Stimulated activated CD4-positive, alpha-beta T cell treated with anti-CD3 and anti-CD28 coated beads, TNF-alpha, amount 100 ng/mL, for 48 hours (primary cell): ENCODE measurements around the gene LYZL2.
"Not testable (repeated sequence)": the region's sequence is repeated elsewhere in the genome, so short reads cannot be mapped to it uniquely, and the experiment has no call there.

Source experiments
- DNase-seq, 3 donors: peaks; one replicate each; pipeline ENCODE4 v3.0.0-alpha.2; 2020; ENCODE audit warnings: low read depth in 3 of 3

Gene LYZL2

DNA sequence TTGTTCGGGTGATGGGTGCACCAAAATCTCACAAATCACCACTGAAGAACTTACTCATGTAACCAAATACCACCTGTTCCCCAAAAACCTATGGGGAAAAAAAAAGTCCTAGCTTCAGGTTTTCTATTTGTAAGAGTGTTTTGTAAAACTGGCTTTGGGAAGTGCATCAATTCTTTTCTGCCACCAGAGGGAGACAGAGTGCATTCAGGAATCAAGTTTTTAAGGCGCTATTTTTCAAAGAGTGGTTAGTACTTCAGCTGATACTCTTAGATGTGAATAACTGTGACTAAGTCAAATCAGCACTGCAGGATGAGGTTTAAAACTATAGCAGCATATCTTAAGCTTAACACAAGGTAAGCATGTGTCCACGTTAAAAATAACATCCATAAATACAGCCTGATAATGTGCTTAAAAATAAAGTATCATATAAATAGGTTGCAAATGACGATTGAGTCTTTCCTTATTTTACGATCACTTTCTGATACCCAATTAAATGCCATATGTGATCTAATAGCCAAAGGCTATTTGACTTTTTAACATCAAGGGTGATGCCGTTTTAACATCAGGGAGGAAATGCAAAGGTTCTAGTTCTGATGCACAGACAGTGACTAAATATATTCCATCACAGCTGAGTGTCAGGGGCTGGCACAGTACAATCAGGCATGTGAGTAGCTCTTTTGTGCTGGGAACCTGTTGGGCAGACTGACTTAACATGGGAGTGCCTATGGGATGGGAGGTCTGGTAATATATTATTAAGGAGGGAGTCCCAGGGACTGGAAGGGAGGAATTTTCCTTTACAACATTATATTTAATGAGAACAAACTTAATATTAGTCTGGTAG, 10.6 kb upstream of the LYZL2 start:
- no peak for DNase-seq

DNA sequence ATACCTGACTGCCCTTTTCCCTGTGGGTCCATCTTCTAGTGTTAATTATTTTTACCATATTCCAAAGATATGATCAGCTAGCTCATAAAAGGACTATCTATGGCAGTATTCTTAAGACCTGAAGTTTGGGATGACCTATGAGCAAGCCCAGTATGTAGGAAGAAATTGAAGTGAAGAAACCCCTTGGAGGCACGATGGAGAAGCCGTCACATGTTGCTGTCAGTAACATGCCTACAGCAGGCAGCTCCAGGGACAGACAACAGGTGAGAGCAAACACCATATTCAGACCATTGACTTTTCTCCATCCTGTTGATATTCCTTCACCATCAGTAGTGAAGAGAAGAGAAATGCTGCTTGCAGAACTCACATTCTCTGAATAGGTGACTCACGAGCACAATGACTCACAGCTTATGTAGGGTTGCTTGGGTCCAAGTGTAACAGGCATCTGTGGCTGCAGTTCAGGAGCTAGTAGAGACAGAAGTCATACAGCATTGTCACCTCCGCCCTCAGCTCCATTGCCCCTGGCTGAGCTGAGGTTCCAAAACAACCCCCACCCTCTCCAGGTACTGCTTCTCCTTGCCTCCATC, 8.4 kb upstream of the LYZL2 start:
- no peak for DNase-seq

DNA sequence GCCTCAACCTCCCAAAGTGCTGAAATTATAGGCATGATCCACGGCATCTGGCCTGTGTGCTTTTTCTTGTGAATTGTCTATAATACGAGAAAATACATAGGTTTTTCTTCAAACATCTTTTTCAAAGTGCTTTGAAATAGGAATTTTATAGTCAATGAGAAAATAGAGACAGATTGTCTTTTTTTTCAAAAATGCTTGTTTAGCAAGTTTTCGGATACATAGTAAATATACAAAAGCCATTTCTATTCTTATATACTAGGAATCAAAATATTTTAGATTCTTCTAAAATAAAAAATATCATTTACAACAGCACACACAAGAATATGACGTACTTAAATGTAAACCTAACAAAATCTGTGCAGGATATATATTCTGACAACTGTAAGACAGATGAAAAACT, 1.6 kb upstream of the LYZL2 start:
- no peak for DNase-seq

DNA sequence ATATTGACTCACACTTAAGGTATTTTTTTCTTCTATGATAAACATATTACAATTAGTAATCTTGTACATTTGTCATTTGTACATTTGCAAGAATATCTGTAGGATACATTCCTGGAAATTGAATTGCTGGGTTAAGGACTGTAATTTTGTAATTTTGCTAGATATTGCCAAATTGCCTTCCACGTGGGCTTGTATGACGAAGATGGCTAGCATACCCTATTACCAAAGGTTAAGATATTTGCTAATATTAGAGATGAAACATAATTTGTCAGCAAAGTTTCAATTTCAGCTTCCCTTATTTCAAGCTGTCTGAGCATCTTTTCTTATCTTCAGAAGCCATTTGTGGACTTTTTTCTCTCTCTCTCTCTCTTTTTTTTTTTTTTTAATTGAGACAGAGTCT, 1.0 kb upstream of the LYZL2 start:
- no peak for DNase-seq

DNA sequence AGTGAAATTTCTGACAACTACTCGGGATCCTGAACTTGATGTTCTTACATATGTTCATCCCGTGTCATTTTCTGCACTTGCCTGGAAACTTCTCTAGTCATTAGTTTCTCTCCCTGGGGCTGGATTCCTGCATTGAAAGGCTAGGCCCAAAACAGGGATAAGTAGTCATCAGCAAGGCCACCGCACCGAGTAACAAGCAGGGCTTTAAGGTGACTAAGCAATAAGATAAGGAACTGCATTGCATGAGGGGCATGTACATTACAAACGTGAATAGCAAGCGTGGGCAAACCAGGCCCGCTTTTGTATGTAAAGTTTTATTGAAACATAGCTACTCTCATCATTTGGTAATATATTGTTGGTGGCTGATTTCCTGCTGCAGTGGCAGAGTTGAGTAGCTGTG, 977 bp downstream of the LYZL2 start:
- not testable (repeated sequence) for DNase-seq

DNA sequence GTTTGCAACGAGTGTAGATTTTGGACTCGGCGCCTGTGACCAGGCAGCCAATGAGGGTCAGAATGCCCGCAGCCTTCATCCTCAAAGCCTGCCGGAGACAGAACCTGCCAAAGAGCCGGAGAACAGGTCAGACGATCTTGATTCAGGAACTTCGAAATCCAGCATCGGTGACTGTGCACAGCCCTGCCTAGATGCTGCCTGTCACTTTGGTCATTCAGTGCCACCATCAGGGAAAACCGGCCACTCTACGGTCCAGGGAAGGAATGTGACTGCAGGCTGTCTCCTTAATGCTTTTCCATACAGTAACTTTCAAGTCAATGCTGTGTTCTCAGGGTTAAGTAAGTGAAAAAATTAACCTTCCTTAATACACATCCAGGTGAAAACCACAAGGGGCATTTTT, 2.7 kb downstream of the LYZL2 start:
- not testable (repeated sequence) for DNase-seq

DNA sequence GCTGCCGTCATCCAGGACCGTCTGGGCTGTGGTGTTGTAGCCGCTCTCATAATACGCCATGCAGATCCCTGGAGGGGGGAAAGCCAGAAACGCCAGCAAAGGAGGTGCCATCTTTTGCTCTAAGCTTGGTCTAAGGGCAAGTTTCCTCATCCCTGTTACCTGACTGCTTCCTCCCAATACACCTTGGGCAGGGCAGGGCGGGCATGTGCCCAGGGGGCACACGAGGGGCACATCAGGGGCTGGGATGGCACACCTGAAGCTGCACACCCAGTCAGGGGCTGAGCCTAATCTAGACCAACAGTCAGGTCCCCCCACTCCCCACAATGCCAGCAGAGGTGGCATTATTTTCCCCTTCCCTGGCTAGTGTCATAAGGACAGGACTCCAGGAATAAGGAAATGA, 3.4 kb downstream of the LYZL2 start:
- DNase-seq: not testable (repeated sequence)

DNA sequence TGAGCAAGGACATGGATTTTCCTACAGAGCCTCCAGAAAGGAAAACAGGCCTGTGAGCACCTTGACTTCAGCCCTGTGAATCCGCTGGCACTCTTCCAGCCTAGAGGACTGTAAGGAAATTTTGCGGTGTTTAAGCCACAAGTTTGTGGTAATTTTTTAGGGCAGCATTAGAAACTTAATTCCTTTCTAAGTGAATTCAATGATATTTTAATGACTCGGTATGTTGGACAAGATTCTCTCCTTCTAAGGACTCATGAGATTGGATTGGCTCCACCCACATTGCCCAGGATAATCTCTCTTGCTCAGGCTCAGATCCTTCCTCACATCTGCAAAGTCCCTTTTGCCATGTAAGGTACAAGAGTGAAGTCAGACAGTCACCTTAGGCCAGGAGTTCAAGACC, 4.5 kb downstream of the LYZL2 start:
- no peak for DNase-seq

DNA sequence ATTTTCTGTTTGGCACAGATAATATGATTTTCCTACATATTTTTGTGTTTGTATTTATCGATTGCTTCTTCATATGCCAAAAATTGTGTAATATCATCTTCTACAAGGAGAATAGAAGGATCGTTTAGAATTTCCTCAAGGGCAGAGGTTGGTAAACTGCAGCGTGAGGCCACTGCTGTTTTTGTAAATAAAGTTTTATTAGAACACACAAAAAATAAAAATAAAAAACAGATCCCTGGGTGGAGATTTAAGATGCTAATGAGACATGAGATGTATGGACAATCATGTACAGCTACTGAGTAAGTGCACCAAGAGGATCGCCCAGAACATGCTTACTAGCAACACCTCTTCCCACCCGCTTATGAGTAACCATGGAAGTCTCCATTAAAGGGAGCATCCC, 9.6 kb downstream of the LYZL2 start:
- no peak for DNase-seq

DNA sequence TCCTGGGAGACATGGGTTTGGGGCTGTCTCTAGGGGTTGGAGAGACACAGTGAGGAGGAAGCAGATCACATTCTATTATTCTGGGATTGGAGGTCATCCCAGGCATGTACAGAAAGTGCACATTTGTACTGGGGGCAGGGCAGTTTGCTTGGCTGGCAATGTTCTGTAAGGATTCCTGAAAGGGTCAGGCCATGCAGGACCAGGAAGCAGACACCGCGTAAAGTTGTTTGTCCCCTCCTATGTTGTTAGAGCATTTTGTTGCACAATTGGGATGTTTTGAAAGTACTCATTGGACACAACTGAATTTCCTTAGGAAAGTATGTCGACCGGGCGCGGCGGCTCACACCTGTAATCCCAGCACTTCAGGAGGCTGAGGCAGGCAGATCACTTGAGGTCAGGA, 12.5 kb downstream of the LYZL2 start:
- DNase-seq: no peak

DNA sequence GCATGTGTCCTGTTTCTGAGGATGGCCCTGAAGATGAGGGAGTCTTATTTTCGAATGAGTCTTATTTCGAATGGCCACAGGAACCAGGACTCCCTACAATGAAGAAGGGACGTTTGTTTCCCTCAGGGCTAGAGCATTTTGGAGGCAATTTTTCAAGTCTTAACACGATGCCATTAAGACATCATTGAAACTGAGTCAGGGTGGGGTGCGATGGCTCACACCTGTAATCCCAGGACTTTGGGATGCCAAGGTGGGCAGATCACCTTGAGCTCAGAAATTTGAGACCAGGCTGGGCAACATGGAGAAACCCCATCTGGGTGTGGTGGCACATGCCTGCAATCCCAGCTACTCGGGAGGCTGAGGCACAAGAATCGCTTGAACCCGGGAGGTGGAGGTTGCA, 18.5 kb downstream of the LYZL2 start:
- DNase-seq: not testable (repeated sequence)

DNA sequence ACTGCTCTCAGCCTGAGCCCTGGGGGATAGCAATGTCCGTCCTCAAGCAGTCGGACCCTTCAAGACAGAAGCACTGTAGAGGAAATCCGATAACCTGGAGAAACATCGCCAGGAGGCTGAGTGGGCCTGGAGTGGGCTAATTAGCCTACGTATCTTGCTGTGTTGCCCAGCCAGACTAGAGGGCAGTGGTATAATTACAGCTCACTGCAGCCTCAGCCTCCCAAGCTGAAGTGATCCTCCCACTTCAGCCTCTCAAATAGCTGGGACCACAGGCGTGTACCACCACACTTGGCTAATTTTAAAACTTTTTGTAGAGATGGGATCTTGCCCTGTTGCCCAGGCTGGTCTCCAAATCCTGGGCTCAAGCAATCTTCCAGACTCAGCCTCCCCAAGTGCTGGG, 21.7 kb downstream of the LYZL2 start:
- DNase-seq: no peak

DNA sequence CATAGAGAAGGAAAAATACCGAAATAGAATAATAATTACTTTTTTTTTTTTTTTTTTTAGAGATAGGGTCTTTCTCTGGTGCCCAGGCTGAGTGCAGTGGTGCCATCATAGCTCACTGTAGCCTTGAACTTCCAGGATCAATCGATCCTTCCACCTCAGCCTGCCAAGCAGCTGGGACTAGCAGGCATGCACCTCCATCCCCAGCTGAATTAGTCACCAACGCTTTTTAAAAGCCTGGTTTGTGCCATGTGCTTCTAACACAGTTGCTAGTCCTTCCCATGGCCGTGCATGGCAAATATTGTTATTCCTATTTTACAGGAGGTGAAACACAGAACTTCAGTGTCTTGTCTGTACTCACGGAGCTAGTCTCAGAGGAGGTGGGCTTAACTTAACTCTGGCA, 23.2 kb downstream of the LYZL2 start:
- DNase-seq: no peak

DNA sequence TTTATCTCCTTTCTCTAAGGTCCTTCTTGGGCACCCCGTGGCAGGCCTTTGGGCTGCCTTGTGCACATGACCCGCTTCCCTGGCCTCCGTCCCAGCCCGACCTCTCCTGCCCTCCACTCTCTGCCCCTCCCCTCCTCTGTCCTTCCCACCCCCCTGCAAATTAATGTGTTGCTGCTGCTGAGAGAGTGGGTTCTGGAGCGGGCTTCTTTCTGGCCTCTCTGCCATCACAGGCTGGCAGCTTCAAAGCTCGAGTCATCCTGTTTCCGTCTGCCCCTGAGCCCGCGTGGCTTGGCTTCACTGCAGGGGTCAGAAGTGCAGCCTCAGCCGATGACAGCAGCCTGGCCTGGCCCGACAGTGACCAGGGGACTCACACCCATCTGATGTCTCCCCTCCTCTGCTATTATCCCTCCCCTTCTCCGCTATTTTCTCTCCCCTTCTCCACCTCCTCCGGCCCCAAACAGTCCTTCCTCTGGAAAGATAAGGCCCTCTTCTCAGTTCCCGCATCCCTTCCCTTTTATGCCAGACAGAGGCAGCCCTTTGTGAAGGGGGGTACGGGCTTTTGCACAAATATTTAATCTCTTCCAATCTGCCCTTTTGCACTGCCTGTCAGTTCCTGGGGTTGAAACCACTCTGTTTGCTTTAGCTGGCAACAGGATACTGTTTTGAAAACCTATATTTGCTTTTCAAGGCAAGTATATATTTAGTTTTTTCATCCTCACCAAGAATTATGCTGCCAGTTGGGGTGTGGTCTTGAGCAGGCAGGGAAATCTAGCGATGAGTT, 24.0 kb downstream of the LYZL2 start:
- DNase-seq: not testable (repeated sequence)

DNA sequence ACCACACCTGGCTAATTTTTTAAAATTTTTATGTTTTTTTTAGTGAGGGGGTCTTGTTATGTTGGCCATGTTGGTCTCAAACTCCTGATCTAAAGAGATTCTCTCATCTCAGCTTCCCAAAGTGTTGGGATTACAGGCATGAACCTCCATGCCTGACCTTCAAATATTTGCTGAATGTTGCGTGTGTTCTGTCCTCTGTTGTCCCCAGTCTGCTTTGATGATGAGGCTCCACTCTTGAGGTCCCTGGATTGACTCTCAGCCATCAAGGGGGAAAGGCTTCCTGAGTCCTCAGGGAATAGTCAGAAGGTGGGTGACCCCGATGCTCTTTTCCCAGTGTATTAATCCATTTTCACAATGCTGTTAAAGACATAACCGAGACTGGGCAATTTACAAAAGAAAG, 26.0 kb downstream of the LYZL2 start:
- no peak for DNase-seq

DNA sequence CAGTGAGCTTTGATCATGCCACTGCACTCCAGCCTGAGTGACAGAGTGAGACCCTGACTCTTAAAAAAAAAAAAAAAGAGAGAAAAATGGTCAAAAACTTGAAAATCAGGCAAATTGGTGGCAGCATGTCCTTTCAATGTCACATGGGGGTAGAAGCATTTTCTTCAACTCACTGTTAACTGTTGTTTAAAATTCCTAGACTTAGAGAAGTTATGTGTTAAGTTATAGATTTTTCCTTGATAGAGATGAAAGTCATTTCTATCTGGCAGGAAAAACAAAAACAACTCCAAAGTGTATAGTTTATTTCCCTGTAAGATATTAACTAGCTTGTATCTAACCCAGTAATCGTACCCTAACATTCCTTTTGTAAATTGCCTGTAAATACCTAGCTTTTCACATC, 26.8 kb downstream of the LYZL2 start:
- DNase-seq: no peak

DNA sequence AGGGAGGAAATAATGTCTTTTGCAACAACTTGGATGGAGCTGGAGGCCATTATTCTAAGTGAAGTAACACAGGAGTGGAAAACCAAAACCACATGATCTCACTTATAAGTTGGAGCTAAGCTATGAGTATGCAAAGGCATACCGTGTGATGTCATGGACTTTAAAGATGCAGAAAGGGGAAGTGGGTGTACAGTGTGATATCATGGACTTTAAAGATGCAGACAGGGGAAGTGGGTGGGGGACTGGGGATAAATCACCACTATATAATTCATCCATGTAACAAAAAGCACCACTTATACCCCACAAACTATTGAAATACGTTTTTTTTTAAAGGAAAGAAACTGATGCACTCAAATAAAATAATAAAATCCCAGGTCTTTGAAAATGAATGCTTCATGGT, 29.5 kb downstream of the LYZL2 start:
- DNase-seq: no peak

DNA sequence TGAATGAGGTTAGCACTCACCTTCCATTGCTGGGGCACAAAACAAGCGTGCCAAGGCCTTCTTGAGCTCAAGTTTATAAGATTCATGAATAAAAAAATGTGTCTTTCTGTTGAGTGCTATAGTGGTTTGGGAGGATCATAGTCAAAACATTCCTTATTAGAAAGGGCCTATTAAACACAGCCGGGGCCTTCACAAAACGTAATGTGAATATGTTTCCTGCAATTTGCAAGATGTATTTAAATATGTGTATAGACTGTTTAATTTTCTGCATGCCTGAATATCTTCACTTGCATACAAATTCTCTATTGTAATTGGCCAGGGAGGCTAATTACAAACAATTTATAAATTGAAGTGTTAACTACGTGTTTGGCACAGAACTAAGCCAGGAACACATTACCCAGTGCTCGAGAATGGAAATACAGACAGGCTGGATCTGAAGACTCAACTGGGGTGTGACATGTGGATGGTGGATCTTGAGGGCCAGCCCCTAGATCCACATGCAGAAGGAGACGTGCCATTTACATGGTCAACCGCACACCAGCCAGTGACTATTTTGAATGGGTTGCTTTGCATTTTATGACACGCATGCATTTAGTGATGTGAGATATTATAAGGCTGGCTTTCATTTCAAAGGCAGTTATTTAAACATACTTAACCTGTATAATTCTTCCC, 31.3 kb downstream of the LYZL2 start:
- no peak for DNase-seq

DNA sequence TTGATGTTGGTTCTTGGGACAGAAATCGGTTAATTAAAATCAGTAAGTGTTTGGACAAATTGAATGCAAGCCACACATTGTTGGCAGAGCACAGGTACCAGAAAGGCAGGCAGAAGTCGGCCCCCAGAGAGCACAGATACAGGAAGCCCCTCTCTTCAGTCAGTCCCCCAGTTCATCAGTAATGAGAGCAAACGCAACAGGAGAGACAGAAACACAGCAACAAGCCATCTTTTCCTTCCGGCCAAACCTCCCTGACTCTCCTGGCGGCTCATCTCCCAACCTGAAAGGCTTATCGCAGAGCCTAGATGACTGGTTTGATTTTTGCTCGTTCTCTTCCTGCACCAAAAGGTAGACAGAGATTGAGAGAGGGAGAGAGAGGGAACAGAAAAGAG, 32.1 kb downstream of the LYZL2 start:
- DNase-seq: not testable (repeated sequence)

DNA sequence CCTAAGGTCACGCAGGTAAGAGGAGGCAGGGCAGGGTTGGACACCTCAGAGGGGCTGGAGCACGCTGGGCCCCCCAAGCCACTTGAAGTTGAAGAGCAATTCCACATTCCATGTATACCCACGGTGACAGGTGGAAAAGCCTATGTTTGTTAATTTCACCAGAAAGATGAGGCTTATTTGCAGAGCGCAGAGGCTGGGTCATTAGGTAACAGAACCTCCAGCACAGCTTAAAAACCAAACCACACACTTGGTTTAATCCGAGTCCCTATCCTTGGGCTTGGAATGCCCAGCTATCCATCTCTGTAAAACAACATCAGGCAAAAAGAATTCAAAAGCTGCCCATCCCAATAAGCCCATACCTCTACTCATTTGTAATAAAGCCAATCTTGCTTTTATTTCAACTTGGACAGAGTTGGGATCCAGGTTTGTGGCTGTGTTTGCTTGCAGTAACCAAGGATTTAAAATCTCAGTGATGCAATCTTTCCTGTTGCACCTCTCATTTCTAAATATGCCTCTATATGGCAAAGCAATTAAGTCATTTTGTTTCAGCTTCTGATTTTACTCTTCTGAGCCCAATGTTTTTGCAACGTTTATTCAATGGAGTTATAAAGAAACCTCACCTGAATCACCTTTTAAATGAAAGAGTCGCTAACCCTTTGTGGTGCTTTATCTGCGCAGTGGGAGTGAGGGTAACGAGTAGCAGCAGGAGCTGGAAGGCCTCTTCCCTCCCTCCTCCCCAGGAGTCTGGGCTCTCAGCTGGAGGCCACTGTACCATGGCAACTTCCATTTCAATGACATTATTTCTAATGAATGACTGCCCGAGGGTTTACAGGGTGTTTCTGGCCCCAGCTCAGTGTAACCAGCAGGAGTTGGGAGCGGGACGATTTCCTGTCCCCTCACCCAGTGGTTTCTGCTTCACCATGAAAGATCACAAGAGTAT, 32.8 kb downstream of the LYZL2 start:
- not testable (repeated sequence) for DNase-seq

DNA sequence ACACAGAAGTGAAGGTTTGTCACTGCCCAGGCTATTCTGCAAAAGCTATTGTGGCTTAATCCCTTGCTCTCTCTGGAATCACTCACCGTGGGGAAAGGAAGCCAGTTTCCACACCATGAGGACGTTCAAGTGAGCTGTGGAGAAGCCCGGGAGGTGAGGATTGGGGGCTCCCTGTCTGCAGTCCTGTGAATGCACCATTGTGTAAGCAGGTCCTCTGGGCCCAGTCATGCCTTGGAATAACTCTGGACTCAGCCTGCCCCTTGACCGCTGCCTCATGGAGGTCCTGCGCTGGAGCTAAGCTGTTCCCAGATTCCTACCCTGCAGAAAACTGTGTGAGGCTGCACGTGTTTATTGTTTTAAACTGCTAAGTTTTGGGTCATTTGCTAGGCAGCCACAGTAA, 33.5 kb downstream of the LYZL2 start:
- DNase-seq: no peak
